Body of pancreas (tissue), 4 donors: ENCODE measurements around the gene SIGLEC10.

Experiments used
- POLR2A ChIP-seq, 3 donors: fragments of 450-650 bp; IDR thresholded peaks; one replicate each; pipeline ENCODE4 v1.6.1; 2016; ENCODE audit warnings: antibody characterized with exemption in 3 of 3, mild to moderate bottlenecking in 2 of 3
- TF ChIP-seq, protein P1 (sequence below), 7 experiments: fragments of 450-650 bp in 4 of 7; fragments of 200-600 bp in 3 of 7; sonication (generic) in 3 of 7; IDR thresholded peaks; one replicate each; pipeline ENCODE4 v1.5.1; 2016 to 2019; ENCODE audit warnings: antibody characterized with exemption in 7 of 7

DNA sequence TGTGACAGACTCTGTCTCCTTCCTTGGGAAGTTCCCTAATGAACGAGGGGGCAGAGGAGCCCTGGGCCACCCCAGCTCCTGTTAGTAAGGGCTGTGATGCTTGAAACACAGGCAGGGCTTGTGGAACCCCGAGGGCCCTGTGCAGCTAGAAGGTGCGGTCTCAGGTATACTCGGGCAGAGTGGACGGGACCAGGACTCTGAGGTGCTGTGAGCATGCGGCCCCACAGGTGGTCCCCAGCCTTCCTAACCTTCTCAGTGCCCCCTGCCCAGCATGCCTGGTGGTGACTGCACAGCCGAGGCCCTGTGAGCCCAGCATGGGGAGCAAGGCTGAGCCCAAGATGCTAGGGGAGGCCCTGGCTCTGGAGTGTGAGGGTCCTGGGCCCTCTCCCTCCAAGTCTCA lies 44.8 kb upstream of the SIGLEC10 start:
- TF ChIP-seq, protein P1, sequence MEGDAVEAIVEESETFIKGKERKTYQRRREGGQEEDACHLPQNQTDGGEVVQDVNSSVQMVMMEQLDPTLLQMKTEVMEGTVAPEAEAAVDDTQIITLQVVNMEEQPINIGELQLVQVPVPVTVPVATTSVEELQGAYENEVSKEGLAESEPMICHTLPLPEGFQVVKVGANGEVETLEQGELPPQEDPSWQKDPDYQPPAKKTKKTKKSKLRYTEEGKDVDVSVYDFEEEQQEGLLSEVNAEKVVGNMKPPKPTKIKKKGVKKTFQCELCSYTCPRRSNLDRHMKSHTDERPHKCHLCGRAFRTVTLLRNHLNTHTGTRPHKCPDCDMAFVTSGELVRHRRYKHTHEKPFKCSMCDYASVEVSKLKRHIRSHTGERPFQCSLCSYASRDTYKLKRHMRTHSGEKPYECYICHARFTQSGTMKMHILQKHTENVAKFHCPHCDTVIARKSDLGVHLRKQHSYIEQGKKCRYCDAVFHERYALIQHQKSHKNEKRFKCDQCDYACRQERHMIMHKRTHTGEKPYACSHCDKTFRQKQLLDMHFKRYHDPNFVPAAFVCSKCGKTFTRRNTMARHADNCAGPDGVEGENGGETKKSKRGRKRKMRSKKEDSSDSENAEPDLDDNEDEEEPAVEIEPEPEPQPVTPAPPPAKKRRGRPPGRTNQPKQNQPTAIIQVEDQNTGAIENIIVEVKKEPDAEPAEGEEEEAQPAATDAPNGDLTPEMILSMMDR (IDR thresholded peaks at IDR 0.05) = no peak
- no peak for TF ChIP-seq POLR2A (IDR thresholded peaks at IDR 0.05)
